Stimulated activated CD4-positive, alpha-beta T cell treated with anti-CD3 and anti-CD28 coated beads, Interleukin-12 subunit alpha, Interleukin-12 subunit beta, amount 100 ng/mL, for 48 hours (primary cell): Measurements from ENCODE around the gene CADM2.
"Not testable (repeated sequence)": the region's sequence is repeated elsewhere in the genome, so short reads cannot be mapped to it uniquely, and the experiment has no call there.

Source experiments
- DNase-seq, 3 donors: peaks; one replicate each; pipeline ENCODE4 v3.0.0-alpha.2; 2020; ENCODE audit warnings: low read depth in 2 of 3, low spot score in 1 of 3

The CADM2 gene

DNA sequence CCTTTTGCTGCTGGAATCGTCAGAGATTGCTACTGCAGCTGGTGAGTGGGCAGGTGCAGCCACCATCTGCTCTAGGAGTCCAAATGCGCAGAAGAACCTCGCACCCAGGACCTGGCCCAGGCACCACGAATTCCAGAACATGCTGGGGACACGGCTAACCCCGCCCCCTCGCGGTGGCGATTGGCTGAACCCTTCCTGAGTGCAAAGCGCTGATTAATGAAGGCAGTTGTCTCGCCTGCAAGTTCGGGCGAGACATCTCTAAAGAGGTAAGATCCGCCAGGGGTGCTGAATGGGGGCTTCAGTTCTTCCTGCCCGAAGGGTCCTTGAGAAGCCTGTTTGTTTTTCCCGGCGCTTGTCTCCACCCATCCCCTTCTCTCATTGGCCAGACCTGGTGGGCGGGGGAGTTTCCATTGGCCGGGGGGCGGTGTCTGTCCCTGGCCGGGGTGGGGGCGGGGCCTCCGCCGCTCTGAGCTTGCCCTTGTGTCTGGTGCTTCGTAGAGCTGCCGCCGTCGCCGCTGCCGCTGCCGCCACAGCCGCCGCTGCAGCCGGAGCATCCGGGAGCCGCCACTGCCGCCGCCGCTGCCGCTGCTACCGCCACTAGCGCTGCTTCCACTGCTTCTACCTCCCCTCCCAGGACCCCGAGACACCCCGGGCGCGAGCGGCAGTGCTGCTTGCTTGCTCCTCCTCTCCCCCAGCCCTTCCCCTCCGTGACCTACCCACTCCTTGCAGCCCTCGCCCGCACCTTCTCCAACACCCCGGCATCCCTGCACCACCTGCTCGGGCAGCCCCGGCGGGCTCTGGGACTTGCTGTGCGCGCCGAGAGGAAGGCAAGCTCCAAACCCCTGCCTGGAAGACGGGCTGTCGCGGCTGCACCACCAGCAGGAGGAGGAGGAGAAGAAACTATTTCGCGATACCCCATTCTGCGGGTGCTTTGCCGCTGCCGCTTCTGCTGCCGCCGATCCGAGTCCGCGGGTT lies at the start of gene CADM2:
TSS of gene CADM2 (plus strand) at position 495 of the 975 bp plus-strand sequence.
- peak; percentile 30 to 63 (median 50) for DNase-seq

DNA sequence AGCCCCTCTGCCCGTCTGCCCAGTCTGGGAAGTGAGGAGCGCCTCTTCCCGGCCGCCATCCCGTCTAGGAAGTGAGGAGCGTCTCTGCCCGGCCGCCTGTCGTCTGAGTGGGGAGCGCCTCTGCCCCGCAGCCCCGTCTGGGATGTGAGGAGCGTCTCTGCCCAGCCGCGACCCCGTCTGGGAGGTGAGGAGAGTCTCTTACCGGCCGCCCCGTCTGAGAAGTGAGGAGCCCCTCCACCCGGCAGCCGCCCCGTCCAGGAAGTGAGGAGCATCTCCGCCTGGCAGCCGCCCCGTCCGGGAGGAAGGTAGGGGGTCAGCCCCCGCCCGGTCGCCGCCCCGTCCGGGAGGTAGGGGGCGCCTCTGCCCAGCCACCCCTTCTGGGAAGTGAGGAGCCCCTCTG lies 40.2 kb upstream of the CADM2 start:
- DNase-seq: not testable (repeated sequence)

DNA sequence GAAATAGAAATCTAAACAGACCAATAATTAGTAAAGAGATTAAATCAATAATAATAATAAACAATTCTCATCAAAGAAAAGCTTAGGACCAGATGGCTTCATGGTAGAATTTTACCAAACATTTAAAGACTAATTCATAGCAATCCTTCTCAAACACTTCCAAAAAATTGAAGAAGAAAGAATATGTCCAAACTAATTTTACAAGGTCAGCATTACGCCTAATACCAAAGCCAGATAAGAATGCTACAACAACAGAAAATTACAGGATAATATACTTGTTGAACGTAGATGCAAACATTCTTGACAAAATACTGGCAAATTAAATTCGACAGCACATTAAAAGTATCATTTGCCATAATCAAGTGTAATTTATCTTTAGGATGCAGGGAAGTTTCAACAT lies 36.1 kb upstream of the CADM2 start:
- DNase-seq: no peak

DNA sequence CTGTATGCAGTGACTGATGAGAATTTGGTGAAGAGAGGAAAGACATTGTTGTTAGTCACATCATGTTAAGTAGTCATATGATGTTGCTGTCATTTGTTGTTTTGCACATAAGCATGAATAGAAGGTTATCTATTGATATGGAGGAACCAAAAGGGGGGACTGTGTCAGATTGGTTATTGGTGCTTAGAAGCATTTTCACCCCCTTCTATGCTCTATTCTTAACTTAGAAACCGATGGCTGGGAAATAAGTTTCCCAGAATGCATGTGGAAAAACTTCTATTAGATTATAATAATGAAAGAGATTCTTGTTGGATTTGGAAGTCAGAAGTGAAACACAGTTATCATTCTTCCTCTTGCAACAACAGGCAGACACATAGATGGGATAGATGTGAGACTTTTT lies 33.2 kb upstream of the CADM2 start:
- DNase-seq: no peak

DNA sequence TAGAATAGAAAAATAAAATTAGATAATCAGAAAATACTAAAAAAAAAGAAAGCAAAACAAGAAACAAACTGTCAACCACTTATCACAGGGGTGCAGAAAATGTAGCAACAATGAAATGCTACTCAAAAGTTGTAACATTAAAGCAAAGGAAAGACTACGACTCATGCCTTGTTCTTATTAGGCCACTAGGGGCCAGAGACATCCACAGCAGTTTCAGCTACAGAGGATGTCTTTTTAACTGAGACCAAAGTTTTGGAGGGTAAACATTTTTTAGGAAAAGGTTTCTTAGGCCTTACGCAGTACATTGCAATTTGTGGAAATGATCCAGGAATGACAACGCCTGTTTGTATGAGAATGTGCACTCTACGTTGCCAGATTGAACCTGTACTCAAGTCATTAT lies 15.4 kb upstream of the CADM2 start:
- no peak for DNase-seq

DNA sequence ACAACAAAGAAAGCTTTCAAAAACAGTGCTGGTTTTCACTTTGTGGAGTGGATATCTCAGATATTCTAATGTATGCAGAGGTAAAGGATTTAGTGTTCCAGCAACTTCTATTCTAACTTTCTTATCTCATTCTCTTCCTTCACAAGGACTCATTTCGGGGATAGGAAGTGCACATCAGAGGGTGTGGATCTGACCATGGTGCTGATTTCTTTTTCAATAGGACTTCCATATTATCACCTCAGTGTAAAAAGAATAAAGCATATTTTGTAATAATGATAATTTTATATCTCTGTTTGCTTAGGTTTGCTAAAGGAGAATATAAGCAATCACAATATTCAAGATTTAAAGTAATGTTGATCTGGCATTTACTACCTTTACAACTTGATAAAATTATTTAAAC lies 12.5 kb upstream of the CADM2 start:
- DNase-seq: no peak

DNA sequence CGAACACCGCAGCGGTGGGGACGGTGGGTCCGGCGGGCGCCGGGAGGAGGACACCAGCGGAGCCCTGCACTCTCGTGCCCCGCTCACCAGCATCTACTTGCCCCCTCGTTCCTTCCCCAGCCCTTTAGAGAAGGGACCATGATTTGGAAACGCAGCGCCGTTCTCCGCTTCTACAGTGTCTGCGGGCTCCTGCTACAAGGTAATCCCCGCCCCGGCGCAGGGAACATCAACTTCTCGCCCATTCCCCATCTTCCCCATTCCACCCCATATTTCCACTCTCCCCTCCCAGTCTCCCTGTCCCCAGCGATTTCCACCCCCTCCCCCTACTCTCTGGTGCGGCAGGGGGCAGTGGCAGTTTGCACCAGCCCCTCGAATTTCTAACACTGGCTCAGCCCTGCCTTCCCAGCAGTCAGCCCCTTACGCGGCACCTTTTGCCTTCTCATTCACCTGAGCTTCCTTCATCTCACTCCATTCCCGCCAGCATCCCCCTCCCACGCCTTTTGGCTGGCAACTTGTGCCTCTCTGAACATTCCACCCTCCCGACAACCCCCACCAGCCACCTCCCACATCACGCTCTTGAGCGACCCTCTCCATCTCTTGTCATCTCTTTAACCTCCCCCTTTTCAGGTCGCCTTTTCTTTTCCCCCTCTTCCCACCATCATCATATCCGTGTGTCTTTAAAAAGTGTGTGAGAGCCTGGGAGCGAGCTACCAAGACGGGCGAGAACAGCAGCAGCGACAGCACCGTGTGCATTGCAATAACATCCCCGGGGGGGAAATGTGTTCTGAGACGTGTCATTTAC lies 882 bp downstream of the CADM2 start:
- no peak for DNase-seq

DNA sequence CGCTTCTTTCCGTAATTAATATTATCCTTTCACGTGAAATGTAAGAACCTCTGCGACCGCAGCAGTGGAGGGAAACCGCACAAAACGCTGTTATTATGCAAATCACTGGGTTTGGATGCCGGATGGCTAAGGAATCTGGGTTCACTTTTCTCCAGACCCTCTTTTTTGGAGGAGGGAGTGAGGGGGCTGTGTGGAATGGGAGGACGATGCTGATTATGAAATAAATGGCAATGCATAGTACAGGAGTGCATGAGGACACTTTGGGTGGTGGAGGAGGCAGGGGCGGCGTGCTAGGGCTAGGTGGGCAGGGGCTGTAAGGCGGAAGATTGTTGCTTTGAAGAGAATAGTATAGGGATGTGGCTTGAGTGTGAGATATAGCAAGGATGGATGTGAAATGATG lies 1.8 kb downstream of the CADM2 start:
- DNase-seq: no peak

DNA sequence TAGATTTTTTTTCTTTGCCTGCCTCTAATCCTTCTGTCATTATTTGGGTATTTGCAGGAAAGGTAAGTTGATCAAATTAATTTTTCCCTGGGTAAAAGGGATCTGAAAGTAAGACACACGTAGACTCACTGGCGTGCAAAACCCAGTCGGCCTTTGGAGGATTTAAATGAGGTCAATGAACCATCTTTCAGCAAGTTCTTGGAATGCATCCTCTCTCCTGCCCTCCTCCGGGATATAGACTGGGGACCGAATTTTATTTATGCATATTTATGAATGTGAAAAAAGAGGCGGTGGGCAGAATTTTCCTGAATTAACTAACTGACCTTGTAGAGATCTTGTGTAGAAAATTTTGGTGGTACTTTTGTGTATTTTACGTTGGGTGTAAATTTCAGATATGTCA lies 2.2 kb downstream of the CADM2 start:
- no peak for DNase-seq

DNA sequence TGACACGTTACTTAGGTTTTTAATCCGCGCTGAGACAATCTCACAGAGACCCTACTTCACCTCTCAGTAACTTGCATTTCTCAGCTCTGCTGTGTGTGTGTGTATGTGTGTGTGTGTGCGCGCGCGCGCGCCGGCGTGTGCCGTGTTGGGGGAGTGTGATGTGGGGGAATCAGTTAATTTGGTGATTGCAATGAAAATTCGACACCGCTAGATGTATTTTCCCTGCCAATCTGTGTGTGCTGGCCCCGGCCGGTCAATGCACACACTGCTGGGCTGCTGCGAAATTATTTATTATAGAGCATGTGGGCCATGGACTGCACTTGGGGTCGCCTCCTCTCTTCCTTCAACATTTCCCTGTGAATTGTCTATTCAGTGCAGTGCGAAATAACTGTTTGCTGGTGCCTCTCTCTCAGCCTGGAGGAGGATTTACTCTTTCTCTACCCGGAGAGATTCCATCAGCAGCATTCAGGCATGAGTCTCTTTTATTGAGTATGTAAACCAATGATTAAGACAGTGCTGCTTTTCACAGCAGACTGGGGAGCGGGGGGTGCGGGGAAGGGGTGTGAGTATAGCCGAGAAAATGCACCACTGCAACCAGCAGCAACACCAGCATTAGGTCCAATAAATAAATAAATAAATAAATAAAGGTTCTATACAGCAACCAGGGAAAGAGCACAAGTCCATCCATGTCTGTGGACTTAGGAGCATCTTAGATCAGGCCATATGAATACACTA lies 2.9 kb downstream of the CADM2 start:
- no peak for DNase-seq

DNA sequence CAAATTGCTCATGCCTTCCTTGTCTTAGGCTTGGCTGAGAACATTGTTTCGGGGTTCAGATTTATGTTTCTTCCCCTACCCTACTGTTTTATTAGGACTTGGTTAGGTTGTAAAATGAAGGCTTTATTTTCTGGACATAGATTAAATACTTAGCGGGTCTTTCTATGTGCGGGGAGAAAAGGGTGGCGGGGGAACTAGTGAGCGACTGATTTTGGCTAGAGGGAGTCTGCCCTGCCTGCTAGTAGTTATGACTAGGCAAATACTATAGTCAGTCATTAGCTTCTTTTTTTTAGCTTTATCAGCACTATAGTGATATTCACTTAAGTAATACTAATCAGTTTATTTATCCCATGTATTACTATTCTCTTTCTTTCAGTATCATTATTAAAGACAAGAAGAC lies 3.6 kb downstream of the CADM2 start:
- no peak for DNase-seq

DNA sequence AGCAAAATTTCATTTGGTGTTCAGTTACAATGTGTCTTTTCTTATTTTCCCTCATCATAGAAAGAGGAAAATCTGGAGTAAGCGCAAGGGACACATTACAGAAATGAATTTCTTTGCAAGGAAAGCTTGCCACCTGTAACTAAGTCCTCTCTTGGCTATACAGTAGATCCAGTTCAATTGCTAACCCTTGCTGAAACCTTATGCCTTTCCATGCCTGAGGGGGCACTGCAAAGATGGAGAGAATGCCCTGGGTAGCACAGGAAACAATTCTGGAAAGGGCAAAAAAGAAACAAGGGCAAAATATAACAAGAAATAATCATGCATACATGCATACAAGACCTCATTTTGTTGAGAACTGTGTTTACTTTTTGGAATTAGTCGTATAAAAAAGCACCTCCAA lies 4.3 kb downstream of the CADM2 start:
- no peak for DNase-seq

DNA sequence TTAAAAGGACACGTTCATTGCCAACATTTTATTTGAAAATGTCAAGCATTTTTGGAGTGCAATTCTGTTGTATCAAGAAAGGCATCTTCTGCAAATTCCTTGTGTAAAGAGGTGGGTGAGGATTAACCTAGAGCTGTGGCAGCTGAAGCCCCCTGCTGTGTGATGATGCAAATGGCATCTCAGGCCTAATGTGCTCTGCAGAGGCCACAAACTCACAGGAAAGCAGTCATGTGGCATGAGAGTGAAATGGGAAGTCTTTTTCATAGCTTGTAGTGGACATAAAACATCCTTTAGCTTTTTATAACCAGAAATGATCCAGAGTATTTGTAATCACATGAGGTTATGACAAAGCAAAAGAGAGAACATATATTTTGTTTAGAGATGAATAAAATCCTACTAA lies 6.4 kb downstream of the CADM2 start:
- no peak for DNase-seq

DNA sequence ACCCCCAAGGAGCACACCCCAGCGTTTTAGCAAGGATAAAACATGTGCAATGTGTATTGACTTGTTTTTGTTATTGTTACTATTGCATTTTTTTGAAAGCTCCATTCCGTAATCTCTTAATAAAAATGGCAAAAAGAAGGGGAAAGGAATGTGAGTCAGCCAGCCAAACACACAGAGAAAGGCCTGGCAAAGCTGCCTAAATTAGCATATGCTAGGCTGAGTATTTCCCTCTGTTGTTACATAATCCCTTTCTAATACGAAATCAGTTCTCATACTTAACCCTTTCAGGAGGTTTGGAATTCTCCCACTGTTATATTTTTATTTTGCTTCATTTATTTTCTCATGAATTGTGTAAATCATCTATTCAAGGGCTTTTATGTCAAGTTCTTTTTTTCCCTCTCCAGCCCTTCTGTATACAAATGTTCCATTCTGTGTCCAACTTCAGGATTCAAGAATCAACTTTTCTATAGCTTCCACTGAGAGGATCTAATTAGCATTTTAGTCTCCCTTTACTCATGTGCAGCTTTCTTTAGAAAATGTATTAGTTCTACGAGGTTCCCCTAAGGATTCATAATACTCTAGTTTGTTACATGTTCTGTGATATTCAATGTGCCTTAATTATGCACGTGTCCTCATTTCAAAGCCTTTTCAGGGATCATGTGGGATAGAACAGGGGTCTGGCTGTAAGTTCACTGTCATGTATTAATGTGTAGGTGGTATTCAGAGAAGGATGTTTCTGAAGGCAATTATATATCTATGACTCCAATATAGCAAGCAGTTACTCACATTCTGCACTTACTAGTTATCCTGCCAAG lies 9.2 kb downstream of the CADM2 start:
- DNase-seq: no peak

DNA sequence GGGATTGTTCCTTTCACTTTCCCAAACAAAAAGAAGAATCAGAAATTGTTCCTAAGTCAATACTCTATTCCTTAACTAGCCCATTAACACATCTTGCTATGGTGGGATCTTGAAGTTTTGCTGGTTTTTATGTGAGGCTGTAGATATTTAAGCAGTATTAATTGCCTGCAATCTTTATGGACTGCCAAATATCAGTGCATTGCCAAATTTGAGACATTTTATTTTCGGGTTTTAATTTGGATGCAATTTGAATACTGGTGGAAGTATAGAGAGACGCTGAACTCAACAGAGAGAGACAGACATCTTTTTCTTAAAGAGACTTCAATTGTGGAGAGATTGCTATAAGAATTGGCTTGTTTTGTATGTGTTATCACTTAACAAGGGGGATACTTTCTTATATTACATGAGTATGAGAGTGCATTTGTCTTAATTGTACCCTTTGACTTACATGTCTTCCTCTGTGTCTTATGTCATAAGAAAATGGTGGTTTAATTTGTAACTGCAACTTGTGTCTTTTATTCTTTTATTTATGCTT lies 10.0 kb downstream of the CADM2 start:
- DNase-seq: no peak

DNA sequence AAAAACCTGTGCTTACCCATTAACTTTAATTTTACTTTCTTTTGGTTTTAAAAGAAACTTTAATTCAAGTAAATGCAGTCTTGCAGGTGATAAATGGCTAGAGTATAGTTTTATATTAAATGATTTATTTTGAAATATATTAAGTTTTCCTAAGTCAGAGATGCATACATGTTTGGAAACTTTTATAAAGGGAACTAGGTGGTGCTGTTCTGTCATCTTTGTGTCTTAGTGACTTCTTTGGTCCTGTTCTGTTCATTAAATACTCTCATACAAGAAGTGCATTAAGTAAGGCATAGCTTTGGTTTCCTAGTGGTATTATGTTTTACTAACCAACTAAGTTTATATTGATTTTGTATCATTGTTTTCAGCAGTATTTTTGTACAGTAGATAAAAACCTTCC lies 15.6 kb downstream of the CADM2 start:
- DNase-seq: no peak

DNA sequence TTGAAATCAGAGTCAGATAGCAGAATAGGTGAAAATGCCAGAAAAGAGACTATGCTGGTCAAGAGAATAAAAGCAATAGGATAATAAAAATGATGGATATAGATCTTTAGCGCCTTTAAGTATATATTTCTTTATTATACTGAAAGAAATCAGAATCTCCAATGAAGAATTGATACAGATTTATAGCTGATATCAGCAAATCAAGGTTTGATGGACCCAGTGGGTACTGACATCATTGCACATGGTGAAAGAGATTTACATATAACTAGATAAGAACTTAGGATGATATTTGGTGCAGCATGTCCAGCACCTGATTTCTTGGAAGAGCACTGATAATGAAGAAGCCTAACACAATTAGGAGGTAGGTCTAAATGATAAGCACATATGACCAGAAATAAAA lies 18.2 kb downstream of the CADM2 start:
- DNase-seq: no peak

DNA sequence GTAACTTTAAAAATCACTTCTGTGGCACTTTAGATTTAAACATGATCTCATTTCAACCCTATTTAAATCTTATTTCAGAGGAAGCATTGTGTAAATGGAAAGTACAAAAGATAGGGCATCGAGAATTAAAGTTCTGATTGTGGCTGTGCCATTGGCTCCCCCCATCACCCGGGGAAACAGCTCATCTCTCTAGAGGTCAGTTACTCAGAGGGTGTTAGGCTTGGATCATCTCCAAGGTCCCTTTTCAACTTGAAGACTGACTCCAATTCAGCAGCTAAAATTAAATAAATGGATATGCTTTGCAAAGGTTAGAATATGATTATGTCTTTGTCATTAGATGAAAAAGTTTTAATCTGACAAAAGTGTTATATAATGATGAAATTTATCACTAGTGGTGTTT lies 20.1 kb downstream of the CADM2 start:
- DNase-seq: no peak

DNA sequence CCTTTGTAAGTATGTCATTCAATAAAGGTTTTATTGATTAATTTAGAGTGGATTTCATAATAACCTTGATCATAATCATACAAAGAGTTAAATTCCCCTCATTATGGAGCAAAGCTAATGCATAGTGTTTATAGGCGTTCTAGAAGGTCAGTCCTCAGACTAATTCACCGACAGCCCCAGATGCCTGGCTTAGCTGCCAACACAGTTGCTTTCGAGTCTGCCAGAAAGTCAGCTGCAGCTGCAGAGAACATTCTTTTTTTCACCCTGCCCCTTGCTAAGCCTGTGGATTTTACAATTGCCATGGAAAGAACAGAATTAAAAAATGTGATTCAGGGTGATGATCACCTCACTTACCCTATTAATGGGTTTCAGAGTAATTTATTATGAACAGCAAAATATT lies 21.2 kb downstream of the CADM2 start:
- DNase-seq: no peak

DNA sequence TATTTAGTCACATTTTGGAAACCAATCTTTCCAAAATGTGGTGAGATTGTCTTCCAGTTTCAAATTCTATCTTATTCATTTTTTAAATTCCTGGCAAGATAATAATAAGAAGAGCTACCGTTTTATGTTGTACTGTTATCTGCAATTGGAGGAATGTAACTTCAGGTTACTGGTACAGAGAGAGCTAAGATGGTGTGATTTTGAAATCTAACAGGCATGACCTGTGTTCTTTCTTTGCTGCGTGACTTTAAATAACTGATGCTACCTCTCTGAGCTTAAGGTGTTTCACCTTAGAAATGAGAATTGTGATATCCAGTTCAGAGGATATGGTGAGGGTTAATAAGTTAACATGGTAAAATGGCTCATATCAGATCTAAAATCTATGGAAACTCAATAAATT lies 21.7 kb downstream of the CADM2 start:
- no peak for DNase-seq
